Left lung (tissue), 10 donors: ENCODE measurements around the gene WDR90. TPM values are rescaled to one million over a fixed set of nuclear protein-coding genes. Genes with fewer than 3 reads are reported as not detected.

ENCODE experiments used
- ATAC-seq: fragments of 200-7000 bp; cut with Tn5 transposase; one replicate; pipeline ENCODE4 v1.9.1; 2020; ENCODE audit warnings: moderate library complexity
- DNase-seq, 4 donors: peaks; one replicate each; pipeline ENCODE4 v3.0.0-alpha.2; 2013 to 2020
- H3K27ac ChIP-seq, 2 donors: fragments of 200-600 bp; sonication (generic) in 1 of 2; one replicate each; pipeline versions ENCODE4 v1.5.0 to v1.8.0; 2020 to 2021
- H3K27me3 ChIP-seq, 2 donors: fragments of 200-600 bp; sonication (generic) in 1 of 2; one replicate each; pipeline versions ENCODE4 v1.5.0 to v1.8.0; 2020 to 2021
- H3K36me3 ChIP-seq, 2 donors: fragments of 200-600 bp; sonication (generic) in 1 of 2; one replicate each; pipeline versions ENCODE4 v1.5.0 to v1.8.0; 2020 to 2021
- H3K4me1 ChIP-seq, 2 donors: fragments of 200-600 bp; one replicate each; pipeline ENCODE4 v1.8.0; 2021
- H3K4me3 ChIP-seq, 2 donors: fragments of 200-600 bp; sonication (generic) in 1 of 2; one replicate each; pipeline versions ENCODE4 v1.5.0 to v1.8.0; 2020 to 2021; ENCODE audit warnings: mild to moderate bottlenecking in 1 of 2
- H3K9me3 ChIP-seq, 2 donors: fragments of 200-600 bp; sonication (generic) in 1 of 2; one replicate each; pipeline versions ENCODE4 v1.5.0 to v1.8.0; 2020 to 2021
- CTCF ChIP-seq, 2 donors: fragments of 200-600 bp; sonication (generic) in 1 of 2; IDR thresholded peaks; one replicate each; pipeline versions ENCODE4 v1.5.0 to v1.8.0; 2021; ENCODE audit warnings: antibody characterized with exemption in 2 of 2
- intact Hi-C, 2 donors: fragments of 100-400 bp; cut with DNase I; formaldehyde crosslinking; loops; one replicate each; pipeline versions ENCODE4 v1.11.2 to v1.14.2; 2022
- polyA plus RNA-seq, 6 donors: library from polyadenylated mRNA; unstranded; fragments of 120-200 nt; gene quantifications; one replicate each; pipeline ENCODE4 v1.2.1, GENCODE V29; 2013; ENCODE audit not compliant: insufficient read length in 6 of 6
- total RNA-seq, 2 donors: library from RNA; stranded (reverse); fragmentation: NEBNext Ultra II Directional; extraction: Animal tissue kit (Norgen Biotek cat#: 25700); gene quantifications; one replicate each; pipeline ENCODE4 v1.2.1, GENCODE V29; 2021
- donor health status: DM: no; HTN: yes; CAD: no.
- donor health status: DM: no; HTN: no; CAD: no.

WDR90 gene
- total and polyA plus RNA-seq, 8 donors = 27.3 to 63.0 (median 41.4) TPM

GRCh38 chr16:705431-706188 lies 56.4 kb downstream of the WDR90 start, which contains the start of gene FBXL16:
Gene FBXL16, minus strand, starts transcription at chr16:705801. Its CDS starts 8,396 bp downstream, at chr16:697405.
- Histone ChIP-seq H3K36me3 (no peaks in the 10 kb centered on the region), H3K4me3 (no peak within 1 kb of the TSS), H3K27ac (no peak within 1 kb of the TSS), H3K9me3 (no peaks in the 10 kb centered on the region), H3K27me3 (peaks cover 66 to 99% of the 10 kb centered on the region in 2 donors), H3K4me1 (no peaks in the 10 kb centered on the region)
- no peak for ATAC-seq
- no peak for DNase-seq
- intact Hi-C loops = no loop called here
- TF ChIP-seq CTCF (IDR thresholded peaks at IDR 0.05) = no peak

- Histone ChIP-seq H3K9me3 (no peaks in the 10 kb centered on the region), H3K27ac (no peak overlapping the region), H3K4me1 (no peaks in the 10 kb centered on the region), H3K27me3 (peaks cover 64 to 99% of the 10 kb centered on the region in 2 donors), H3K4me3 (no peak overlapping the region), H3K36me3 (no peaks in the 10 kb centered on the region)
- no peak for TF ChIP-seq CTCF (IDR thresholded peaks at IDR 0.05)
- intact Hi-C loops = no loop called here
- DNase-seq (no peak), ATAC-seq (no peak)
These were observed 57.3 kb downstream of the WDR90 start for GRCh38 chr16:706189-707061.

GRCh38 chr16:707062-707538 lies 57.9 kb downstream of the WDR90 start:
- peaks cover 57 to 99% of the 10 kb centered on the region in 2 donors for H3K27me3 ChIP-seq
- H3K4me3 ChIP-seq = no peak overlapping the region
- H3K36me3 ChIP-seq = no peaks in the 10 kb centered on the region
- ATAC-seq (no peak), DNase-seq (no peak)
- intact Hi-C loops = no loop called here
- H3K27ac ChIP-seq = no peak overlapping the region
- H3K4me1 ChIP-seq = peaks cover 0 to 6% of the 10 kb centered on the region in 2 donors
- TF ChIP-seq CTCF (IDR thresholded peaks at IDR 0.05) = no peak
- no peaks in the 10 kb centered on the region for H3K9me3 ChIP-seq

GRCh38 chr16:708019-708418 lies 58.9 kb downstream of the WDR90 start:
- no peak for DNase-seq
- intact Hi-C loops = no loop called here
- TF ChIP-seq CTCF (IDR thresholded peaks at IDR 0.05) = no peak
- H3K27ac ChIP-seq = no peak overlapping the region
- no peaks in the 10 kb centered on the region for H3K9me3 ChIP-seq
- H3K27me3 ChIP-seq = peaks cover 48 to 96% of the 10 kb centered on the region in 2 donors
- no peak for ATAC-seq
- no peak overlapping the region for H3K4me3 ChIP-seq
- peaks cover 0 to 11% of the 10 kb centered on the region in 2 donors for H3K4me1 ChIP-seq
- H3K36me3 ChIP-seq = no peaks in the 10 kb centered on the region

- DNase-seq (no peak), ATAC-seq (no peak)
- Histone ChIP-seq H3K36me3 (no peaks in the 10 kb centered on the region), H3K4me3 (no peak overlapping the region), H3K9me3 (no peaks in the 10 kb centered on the region), H3K4me1 (peaks cover 0 to 12% of the 10 kb centered on the region in 2 donors), H3K27ac (no peak overlapping the region), H3K27me3 (peaks cover 38 to 94% of the 10 kb centered on the region in 2 donors)
- intact Hi-C loops = no loop called here
- no peak for TF ChIP-seq CTCF (IDR thresholded peaks at IDR 0.05)
These were observed 59.8 kb downstream of the WDR90 start for GRCh38 chr16:708959-709358.
